HG03025 (cell line): ENCODE results near the gene PAQR5.
"Not testable (repeated sequence)": the region's sequence is repeated elsewhere in the genome, so short reads cannot be mapped to it uniquely, and the experiment has no call there.

Experiments used
- ATAC-seq: cut with Tn5 transposase; IDR thresholded peaks from one replicate; pipeline ENCODE4 v1.9.1; 2021; ENCODE audit warnings: mild to moderate bottlenecking, moderate library complexity; ENCODE audit not compliant: unreplicated experiment, low FRiP score

PAQR5 gene

GRCh38 chr15:69344238-69344637, 45.5 kb downstream of the PAQR5 start:
- no peak for ATAC-seq

GRCh38 chr15:69346112-69346511, 47.4 kb downstream of the PAQR5 start:
- ATAC-seq, result no peak

- no peak for ATAC-seq
Observed at GRCh38 chr15:69351333-69351732, 52.6 kb downstream of the PAQR5 start.

- no peak for ATAC-seq
Observed at GRCh38 chr15:69351884-69352283, 53.2 kb downstream of the PAQR5 start.

- no peak for ATAC-seq
Observed at GRCh38 chr15:69357773-69358771, 59.4 kb downstream of the PAQR5 start.

GRCh38 chr15:69358850-69359249, 60.1 kb downstream of the PAQR5 start:
- no peak for ATAC-seq

GRCh38 chr15:69359722-69360121, 61.0 kb downstream of the PAQR5 start:
- ATAC-seq, result no peak

- no peak for ATAC-seq
Observed at GRCh38 chr15:69360642-69361041, 61.9 kb downstream of the PAQR5 start.

- ATAC-seq, result no peak
Observed at GRCh38 chr15:69367236-69367635, 68.5 kb downstream of the PAQR5 start.

GRCh38 chr15:69369631-69370030, 70.9 kb downstream of the PAQR5 start:
- no peak for ATAC-seq

- no peak for ATAC-seq
Observed at GRCh38 chr15:69373406-69373805, 74.7 kb downstream of the PAQR5 start.

GRCh38 chr15:69375151-69375790, 76.6 kb downstream of the PAQR5 start:
- no peak for ATAC-seq

GRCh38 chr15:69377216-69377970, 78.7 kb downstream of the PAQR5 start:
- ATAC-seq, result no peak

- no peak for ATAC-seq
Observed at GRCh38 chr15:69380100-69380725, 81.5 kb downstream of the PAQR5 start.

GRCh38 chr15:69380726-69381105, 82.0 kb downstream of the PAQR5 start:
- no peak for ATAC-seq

GRCh38 chr15:69382176-69382575, 83.5 kb downstream of the PAQR5 start:
- ATAC-seq, result not testable (repeated sequence)

GRCh38 chr15:69384066-69384465, 85.4 kb downstream of the PAQR5 start:
- not testable (repeated sequence) for ATAC-seq

GRCh38 chr15:69384626-69385598, 86.2 kb downstream of the PAQR5 start:
- ATAC-seq, result no peak

GRCh38 chr15:69385831-69386230, 87.1 kb downstream of the PAQR5 start:
- ATAC-seq, result no peak
